ENCODE results near the gene GPS1. TPM values are rescaled to one million over a fixed set of nuclear protein-coding genes. Genes with fewer than 3 reads are reported as not detected.

GPS1 gene
- total and polyA plus RNA-seq, 2 donors (not counting 1 experiment from before 2014, with no cell fraction given) = 80.5 to 124 TPM

- no peak overlapping the region for H3K4me2 ChIP-seq (replicated peaks; ENCODE audit: low read depth, low read length, poor library complexity, severe bottlenecking)
- no peak overlapping the region for H3K27ac ChIP-seq (ENCODE audit: low read length in 2 of 2)
- no peak overlapping the region for H2AFZ ChIP-seq (ENCODE audit: insufficient read depth, low read depth, low read length, poor library complexity, severe bottlenecking)
- CTCF ChIA-PET = no interaction called here
- no peak for DNase-seq
- no peak overlapping the region for H3K27ac Mint-ChIP-seq
- TF ChIP-seq EZH2 (IDR thresholded peaks at IDR 0.05; ENCODE audit: borderline replicate concordance, insufficient read depth, low read depth, low read length, poor library complexity, severe bottlenecking) = no peak
- TF ChIP-seq CTCF (IDR thresholded peaks at IDR 0.05) = no peak
- H3K27me3 Mint-ChIP-seq = no peaks in the 10 kb centered on the region
- peaks cover 3% of the 10 kb centered on the region for H3K79me2 ChIP-seq (ENCODE audit: control insufficient read depth, insufficient read depth, low read length)
- H3K4me1 ChIP-seq (ENCODE audit: control insufficient read depth in 2 of 2, insufficient read depth in 2 of 2, low read length in 2 of 2) = no peaks in the 10 kb centered on the region
- no peaks in the 10 kb centered on the region for H3K4me1 Mint-ChIP-seq
- no peak overlapping the region for H3K4me3 Mint-ChIP-seq
- H3K9me3 Mint-ChIP-seq (ENCODE audit: insufficient read depth) = no peaks in the 10 kb centered on the region
- POLR2A ChIA-PET = no interaction called here
- H3K27me3 ChIP-seq (replicated peaks in 1 of 4; ENCODE audit: control extremely low read depth in 1 of 4, control insufficient read depth in 3 of 4, insufficient read depth in 4 of 4, low read length in 3 of 4) = no peaks in the 10 kb centered on the region
- intact Hi-C loops (cut with micrococcal nuclease) = no loop called here
- no peak for ATAC-seq (ENCODE audit: low read depth)
- H3K9ac ChIP-seq (ENCODE audit: low read length) = no peak overlapping the region
- H3K9me3 ChIP-seq (ENCODE audit: control extremely low read depth in 1 of 3, control insufficient read depth in 2 of 3, insufficient read depth in 1 of 3, low read length in 2 of 3) = no peaks in the 10 kb centered on the region
- WGBS (ENCODE audit: insufficient coverage) = 80% methylated on average over 41 of the region's 41 CpGs
- H3K36me3 ChIP-seq (replicated peaks in 1 of 2; ENCODE audit: control extremely low read depth in 1 of 2, control insufficient read depth in 1 of 2, extremely low read depth in 1 of 2, insufficient read depth in 2 of 2, low read length in 1 of 2) = peaks cover 0 to 2% of the 10 kb centered on the region in 2 experiments
- H3K4me3 ChIP-seq (ENCODE audit: control extremely low read depth in 1 of 5, extremely low read depth in 1 of 5, insufficient read depth in 1 of 5, low read depth in 2 of 5, low read length in 4 of 5) = no peak overlapping the region
- peaks cover 5% of the 10 kb centered on the region for H4K20me1 ChIP-seq (ENCODE audit: control insufficient read depth, insufficient read depth, low read length, poor library complexity, severe bottlenecking)
Measured at GRCh38 chr17:82004517-82005455, 46.9 kb upstream of the GPS1 start.

- Mint-ChIP-seq H3K27me3 (no peaks in the 10 kb centered on the region), H3K4me1 (no peaks in the 10 kb centered on the region), H3K4me3 (no peak overlapping the region), H3K9me3 (ENCODE audit: insufficient read depth) (no peaks in the 10 kb centered on the region), H3K27ac (no peak overlapping the region)
- no peak for ATAC-seq (ENCODE audit: low read depth)
- Histone ChIP-seq H3K27me3 (replicated peaks in 1 of 4; ENCODE audit: control extremely low read depth in 1 of 4, control insufficient read depth in 3 of 4, insufficient read depth in 4 of 4, low read length in 3 of 4) (no peaks in the 10 kb centered on the region), H3K9me3 (ENCODE audit: control extremely low read depth in 1 of 3, control insufficient read depth in 2 of 3, insufficient read depth in 1 of 3, low read length in 2 of 3) (no peaks in the 10 kb centered on the region), H3K4me2 (replicated peaks; ENCODE audit: low read depth, low read length, poor library complexity, severe bottlenecking) (no peak overlapping the region), H3K4me1 (ENCODE audit: control insufficient read depth in 2 of 2, insufficient read depth in 2 of 2, low read length in 2 of 2) (no peaks in the 10 kb centered on the region), H3K4me3 (ENCODE audit: control extremely low read depth in 1 of 5, extremely low read depth in 1 of 5, insufficient read depth in 1 of 5, low read depth in 2 of 5, low read length in 4 of 5) (no peak overlapping the region), H3K36me3 (replicated peaks in 1 of 2; ENCODE audit: control extremely low read depth in 1 of 2, control insufficient read depth in 1 of 2, extremely low read depth in 1 of 2, insufficient read depth in 2 of 2, low read length in 1 of 2) (peaks cover 0 to 2% of the 10 kb centered on the region in 2 experiments), H3K79me2 (ENCODE audit: control insufficient read depth, insufficient read depth, low read length) (peaks cover 3% of the 10 kb centered on the region), H3K27ac (ENCODE audit: low read length in 2 of 2) (no peak overlapping the region), H3K9ac (ENCODE audit: low read length) (no peak overlapping the region), H4K20me1 (ENCODE audit: control insufficient read depth, insufficient read depth, low read length, poor library complexity, severe bottlenecking) (no peaks in the 10 kb centered on the region), H2AFZ (ENCODE audit: insufficient read depth, low read depth, low read length, poor library complexity, severe bottlenecking) (no peak overlapping the region)
- ChIA-PET CTCF (no interaction called here), POLR2A (no interaction called here)
- 95% methylated on average over 26 of the region's 30 CpGs for WGBS (ENCODE audit: insufficient coverage)
- no peak for TF ChIP-seq CTCF (IDR thresholded peaks at IDR 0.05)
- TF ChIP-seq EZH2 (IDR thresholded peaks at IDR 0.05; ENCODE audit: borderline replicate concordance, insufficient read depth, low read depth, low read length, poor library complexity, severe bottlenecking) = no peak
- intact Hi-C loops (cut with micrococcal nuclease) = no loop called here
- no peak for DNase-seq
Measured at GRCh38 chr17:82005701-82006348, 45.9 kb upstream of the GPS1 start.
